HL-60 (cell line): Measurements from ENCODE around the gene ITIH3.

Source experiments
- GABPA ChIP-seq: IDR thresholded peaks from 2 replicates; pipeline ENCODE4 v1.6.1; 2012; ENCODE audit warnings: low read depth
- POLR2AphosphoS5 ChIP-seq: IDR thresholded peaks from 2 replicates; pipeline ENCODE4 v1.6.1; 2012; ENCODE audit warnings: low read depth

DNA sequence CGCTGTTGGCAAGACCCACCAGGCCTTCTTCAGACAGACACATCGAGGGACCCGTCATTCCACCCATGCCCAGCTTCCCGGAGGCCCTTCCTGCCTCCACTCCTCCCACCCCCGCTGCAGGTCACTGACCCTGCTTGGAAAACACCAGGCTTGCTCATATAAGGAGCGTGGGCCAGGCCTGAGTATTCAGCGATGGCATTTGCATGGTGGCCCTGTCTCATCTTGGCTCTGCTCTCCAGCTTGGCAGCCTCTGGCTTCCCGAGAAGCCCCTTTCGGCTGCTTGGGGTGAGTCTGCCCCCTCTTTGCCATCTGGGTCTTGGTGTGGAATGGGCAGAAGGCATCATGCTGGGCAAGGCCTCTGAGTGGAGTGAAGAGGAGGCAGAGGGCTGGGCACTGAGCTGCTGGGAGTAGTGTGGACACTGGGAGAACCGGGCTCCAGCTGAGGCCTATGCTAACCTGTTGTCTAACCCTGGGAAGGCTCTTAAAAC lies at the start of gene ITIH3:
- no peak for TF ChIP-seq GABPA
- no peak for TF ChIP-seq POLR2AphosphoS5
